NOMO-1 treated with dmso at 0.1 percent for 144 hours (cell line): Measurements from ENCODE around the gene GPR89B.
"Not testable (repeated sequence)": the region's sequence is repeated elsewhere in the genome, so short reads cannot be mapped to it uniquely, and the experiment has no call there.

Experiments
- DNase-seq: peaks from one replicate; lab custom pipeline; 2025; ENCODE audit not compliant: unreplicated experiment; lab: John Stamatoyannopoulos, UW

The GPR89B gene

DNA sequence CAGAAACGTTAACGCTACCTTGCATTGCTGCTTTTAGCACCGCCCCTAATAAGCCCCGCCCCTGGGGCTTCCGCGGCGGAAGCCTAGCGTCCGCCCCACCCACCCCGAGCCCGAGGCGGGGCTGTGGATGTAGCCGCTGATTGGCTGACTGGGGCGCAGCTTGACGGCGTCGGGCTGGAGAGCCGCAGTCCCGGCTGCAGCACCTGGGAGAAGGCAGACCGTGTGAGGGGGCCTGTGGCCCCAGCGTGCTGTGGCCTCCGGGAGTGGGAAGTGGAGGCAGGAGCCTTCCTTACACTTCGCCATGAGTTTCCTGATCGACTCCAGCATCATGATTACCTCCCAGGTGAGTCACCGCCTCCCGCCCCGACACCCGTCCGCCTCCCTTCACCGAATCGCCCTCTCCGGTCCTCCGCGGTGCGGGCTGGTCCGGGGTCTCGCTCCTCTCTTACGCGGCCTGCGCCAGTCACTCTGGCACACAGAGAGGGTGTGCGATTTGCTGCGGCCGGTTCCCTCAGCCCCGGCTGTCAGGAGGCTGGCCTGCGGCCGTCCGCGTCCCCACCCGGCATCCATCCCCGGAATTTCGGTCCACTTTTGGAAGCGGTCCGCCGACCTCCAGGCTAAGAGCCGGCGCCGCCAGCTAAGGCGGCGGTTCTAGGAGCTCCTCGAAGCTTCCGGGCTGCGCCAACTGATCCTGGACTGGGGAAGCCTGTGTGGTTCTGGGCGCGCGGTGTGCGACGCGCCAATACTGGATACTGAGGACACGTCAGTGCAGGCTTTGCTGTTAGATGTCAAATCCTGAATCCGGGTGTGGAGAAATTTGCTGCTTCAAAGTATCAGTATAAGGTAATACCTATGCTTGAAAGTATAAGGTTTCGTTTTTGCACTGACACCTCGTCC is at the start of gene GPR89B:
TSS of gene GPR89B (plus strand) at position 185 of the 897 bp plus-strand sequence. CDS start at position 302, 117 bp downstream.
- DNase-seq: peak; percentile 63

DNA sequence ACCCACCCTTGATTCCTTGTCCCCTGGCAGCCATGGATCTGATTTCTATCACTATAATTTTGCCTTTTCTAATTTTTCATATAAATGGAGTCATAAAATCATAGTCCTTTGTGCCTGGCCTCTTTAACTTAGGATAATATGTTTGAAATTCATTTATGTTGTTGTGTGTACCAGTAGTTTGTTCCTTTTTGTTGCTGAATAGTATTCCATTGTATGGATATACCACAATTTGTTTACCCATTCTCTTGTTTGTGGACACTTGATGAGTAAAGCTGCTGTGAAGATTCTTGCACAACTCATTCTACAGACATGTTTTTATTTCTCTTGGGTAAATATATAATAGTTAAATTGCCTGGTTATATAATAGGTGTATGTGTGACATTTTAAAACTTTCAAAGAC is 48.3 kb upstream of the GPR89B start:
- no peak for DNase-seq

DNA sequence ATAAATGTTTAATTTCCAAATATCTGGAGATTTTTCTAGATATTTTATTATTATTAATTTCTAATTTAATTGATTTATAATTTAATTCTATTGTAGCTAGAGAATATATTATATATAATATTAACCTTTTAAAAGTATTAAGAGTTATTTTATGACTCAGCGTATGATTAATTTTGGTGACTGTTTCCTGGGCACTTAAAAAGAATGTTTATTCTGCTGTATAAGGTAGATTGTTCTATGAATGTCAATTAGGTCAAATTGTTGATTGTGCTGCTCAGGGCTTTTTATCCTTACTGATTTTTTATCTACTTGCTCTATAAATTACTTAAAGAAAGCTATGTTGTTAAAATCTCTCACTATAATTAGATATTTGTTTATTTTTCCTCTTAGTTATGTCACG is 45.7 kb upstream of the GPR89B start:
- DNase-seq: no peak

DNA sequence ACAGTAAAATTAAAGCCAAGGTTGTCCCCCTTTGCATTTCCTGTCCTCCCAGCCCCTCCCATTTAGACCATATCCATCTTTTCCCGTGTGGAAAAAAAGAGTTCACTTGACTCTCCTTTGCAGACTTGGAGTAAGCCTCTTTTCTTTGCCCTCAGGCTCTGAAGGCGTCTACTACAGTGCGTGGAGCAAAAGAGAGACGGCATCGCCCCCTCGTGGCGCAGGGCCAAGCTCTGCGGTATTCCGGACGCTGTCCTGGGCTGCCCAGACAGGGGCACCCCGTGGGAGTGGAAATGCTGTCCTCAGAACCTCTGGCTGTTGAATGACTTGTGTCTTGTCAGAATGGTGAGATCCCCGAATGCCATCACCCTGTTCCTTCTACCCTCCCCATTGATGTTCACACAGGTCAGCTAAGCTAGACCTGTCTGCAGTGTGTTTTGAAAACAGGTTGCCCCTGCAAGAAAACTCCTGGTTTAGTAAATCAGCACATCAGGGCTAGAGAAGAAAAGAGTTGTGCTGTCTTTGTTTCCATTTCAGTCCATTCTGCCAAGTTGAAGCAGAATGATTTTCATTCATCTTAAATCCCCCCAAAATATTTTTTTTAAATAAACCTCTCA is 37.9 kb upstream of the GPR89B start:
- DNase-seq: peak; percentile 2

DNA sequence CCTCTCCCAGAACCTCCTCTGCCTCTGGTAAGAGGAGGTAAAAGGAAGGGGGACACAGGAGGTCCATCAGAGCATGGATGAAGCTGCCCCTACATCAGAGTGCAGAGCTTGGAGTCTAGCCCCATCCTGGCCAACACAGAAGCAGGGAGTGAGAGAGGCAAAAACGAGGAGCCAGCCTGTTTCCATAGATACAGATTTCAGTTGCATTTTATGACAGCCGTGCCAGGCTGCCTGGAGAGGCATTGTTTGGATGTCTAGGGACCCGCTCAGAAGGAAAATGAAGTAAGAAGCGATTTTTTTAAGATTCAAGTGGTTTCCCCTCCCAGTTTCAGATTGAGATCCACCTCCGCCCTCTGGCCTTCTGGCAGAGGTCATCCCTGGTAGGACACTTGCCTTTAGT is 37.1 kb upstream of the GPR89B start:
- no peak for DNase-seq

DNA sequence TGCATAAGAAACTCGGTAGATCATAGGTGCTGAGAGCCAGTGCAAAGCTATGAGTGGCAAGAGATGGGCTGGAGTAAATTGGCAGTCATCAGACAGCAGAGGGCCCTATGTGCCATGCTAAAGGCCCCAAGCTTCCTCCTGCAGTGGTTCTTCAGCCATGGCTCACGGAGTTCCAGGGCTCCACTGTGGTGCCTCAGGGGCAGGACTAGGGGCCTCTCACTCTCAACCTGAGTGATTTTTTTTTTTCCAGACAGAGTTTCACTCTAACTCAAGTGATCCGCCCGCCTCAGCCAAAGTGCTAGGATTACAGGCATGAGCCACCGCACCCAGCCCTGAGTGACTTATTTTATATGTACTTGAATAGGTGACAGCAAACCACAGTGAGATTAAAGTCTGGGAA is 36.0 kb upstream of the GPR89B start:
- DNase-seq: no peak

DNA sequence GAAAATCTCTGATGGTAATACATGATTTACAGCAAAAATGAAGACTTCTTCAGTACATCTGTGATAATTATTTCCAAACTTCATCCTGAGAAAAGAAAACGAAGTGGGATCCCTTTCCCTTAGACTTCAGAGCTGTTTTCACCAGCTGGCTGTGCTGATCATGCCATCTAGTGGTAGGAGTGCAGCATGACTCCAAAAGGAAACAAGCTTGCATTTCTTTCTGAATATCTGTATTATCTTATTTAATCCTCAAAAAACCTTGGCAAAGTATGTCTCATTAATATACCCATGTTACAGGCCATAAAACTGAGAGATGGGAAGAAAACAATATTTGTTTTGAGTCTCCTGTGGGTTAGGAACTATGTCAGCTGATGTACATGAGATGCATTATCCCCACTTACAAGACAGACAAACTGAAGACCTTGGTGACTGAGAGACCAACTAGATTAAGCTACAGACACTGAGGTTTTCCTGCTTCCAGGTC is 35.4 kb upstream of the GPR89B start:
- no peak for DNase-seq

DNA sequence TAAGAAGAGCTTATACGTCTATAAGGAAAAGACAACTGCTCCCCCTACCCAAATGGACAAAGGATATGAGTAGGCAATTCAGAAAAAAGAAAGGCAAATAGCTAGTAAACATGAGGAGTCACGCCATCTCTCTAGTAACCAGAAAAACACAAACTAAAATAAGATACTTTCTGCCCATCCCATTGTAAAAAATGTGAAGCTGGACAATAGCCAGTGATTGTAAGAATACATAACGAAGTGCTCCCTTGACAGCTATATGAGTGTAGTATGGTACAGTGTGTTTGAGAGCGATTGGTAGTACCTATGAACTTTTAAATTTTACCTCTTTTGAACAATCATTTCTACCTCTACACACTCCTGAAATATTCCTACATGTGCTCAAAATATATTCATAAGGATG is 33.1 kb upstream of the GPR89B start:
- no peak for DNase-seq

DNA sequence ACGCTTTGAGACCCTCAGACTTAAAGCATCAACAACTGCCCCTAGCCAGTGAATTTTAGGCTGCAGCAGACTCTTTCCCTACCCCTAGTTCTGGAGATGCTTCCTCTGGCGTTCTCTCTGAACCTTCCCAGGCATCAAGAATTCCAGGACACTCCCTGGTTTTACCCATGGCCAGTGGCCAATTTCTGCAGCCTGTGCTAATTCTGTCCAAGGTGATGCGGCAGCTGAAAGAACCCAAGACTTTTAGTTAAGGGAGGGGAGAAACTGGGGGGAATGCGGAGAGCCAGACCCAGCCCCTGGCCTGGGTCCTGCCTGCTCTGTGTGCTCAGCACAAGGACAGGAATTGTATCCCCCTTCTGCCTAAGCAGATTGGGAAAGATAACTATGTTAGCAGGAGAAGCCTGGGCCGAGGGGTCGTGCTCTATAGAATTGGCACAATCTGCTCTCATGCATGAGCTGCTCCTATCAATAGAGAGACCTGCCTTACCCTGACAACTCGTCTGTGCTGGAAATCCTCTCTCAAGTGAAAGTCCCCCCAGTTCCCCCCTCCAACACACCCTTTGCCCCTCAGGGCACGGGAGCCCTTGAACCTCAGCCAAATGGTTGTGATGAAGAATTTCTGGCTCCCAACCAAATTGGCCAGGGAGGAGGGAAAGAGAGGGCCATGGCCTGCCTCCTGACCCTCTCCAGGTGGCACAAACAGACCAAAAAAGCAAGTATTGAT is 31.0 kb upstream of the GPR89B start:
- DNase-seq: no peak

DNA sequence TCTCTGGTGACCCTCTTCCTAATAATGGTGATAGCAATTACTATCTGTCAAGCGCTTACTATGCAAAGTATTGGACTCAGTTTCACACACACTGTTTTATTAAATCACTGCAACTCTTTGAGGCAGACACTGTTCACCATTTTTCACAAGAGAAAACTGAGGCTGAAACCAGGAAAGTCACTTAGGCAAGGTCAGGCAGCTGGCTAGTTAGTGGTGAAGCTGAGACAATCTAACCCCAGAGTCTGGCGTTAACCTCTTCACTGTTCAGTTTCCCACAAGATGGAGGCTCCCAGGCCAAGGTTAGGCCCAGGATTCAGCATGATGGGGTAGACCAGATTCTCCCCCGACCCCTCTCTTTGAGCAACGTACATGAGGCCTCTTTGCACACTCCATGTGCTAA is 30.4 kb upstream of the GPR89B start:
- no peak for DNase-seq

DNA sequence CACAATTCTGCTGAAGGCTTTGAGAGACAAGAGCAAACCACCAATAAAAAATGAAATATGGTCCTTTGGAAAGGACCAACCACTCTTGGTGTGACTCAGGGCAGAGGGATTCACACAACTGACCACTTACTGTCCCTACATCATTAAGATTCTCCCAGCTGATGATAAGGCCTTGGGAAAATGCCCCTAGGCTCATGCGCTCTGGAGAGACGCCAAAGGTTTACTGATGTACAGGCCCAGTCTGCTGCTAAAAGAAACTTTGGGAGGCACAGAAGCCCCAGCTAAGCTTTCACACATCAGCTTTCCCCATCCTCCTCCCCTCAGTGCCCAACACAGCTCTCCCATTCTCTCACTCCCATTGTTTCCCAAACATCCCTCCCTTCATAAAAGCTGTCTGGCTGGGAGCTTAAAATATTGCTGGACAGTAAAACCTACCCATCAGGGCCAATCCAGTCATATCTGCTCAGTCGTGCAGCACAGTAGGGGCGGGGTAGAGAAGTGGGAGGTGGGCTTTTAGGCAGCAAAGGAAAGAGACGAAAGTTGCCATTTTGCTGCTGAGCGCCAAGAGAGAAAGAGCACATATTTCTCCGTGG is 25.9 kb upstream of the GPR89B start, which contains the start of gene GJA8:
TSS of gene GJA8 (plus strand) at position 543 of the 593 bp plus-strand sequence. CDS start 5,161 bp downstream, outside the sequence.
- DNase-seq: no peak

DNA sequence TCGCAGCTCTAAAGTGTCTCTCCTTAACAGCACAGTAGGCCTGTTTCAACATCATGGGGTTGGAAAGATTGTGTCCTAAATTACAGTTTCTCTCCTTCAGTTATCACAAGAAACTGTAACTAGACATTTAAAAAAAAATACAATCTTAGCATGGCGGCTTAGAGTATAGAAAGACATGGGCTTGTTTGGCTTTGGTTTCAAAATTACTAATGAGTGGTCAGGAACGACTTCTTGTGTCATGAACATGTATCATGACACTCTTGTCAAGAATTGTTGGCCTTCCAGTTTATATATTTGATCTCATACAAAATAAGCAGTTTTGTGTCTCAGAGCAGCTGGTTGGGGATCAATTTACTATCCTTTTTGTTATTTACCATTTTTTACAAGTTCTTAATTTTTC is 23.5 kb upstream of the GPR89B start:
- no peak for DNase-seq

DNA sequence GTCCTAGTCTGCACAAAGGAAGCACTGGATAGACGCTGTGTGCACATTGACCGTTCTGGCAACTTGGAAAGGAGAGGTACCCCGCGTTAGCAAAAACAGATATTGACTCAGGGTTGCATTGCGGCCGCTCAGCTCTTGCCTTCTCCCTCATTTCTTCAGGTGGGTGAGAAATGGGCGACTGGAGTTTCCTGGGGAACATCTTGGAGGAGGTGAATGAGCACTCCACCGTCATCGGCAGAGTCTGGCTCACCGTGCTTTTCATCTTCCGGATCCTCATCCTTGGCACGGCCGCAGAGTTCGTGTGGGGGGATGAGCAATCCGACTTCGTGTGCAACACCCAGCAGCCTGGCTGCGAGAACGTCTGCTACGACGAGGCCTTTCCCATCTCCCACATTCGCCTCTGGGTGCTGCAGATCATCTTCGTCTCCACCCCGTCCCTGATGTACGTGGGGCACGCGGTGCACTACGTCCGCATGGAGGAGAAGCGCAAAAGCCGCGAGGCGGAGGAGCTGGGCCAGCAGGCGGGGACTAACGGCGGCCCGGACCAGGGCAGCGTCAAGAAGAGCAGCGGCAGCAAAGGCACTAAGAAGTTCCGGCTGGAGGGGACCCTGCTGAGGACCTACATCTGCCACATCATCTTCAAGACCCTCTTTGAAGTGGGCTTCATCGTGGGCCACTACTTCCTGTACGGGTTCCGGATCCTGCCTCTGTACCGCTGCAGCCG is 20.3 kb upstream of the GPR89B start:
- no peak for DNase-seq

DNA sequence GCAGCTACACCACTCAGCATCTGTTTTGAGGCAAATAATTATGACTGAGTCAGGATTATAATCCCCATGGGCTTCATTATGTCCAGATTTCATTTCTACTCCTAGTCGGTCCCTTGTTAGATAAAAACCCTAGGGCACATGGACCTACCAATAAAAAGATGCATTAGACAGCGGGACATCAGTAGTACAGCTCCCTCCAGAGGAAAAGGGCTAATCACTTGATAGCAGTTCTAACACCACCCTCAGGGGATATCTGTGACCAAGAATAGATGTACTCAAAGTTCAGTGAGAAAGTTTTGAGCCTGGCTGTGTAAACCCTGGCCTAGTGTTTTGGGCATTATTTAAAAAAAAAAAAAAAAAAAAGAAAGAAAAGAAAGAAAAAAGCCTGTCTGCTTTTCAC is 15.7 kb upstream of the GPR89B start:
- DNase-seq: no peak

DNA sequence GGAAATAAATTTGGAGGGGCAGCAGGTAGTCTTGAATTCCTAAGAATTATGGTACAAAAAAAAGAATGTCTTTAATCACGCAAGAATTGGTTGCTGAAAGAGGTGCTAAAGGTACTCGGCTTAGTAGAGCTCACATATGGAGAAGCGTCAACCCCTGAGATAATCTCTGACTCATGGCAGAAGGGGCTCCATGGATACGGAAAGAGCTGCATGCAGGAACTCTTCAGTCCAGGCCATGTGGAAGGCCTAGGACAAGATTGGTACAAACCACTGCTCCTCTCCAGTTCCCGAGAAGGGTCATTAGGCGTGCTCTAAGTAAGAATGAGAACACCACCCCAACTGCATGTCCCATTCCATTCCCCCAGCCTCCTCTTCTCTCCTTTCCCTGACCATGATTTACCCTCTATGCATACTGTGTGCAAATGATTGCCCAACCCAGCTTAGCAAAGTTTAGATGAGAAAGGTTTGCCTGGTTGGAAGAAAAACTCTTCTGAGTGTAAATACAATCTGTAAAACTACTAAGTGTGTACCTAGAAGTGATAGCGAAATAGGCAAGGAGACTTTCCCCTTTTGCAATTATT is 14.8 kb upstream of the GPR89B start:
- no peak for DNase-seq

DNA sequence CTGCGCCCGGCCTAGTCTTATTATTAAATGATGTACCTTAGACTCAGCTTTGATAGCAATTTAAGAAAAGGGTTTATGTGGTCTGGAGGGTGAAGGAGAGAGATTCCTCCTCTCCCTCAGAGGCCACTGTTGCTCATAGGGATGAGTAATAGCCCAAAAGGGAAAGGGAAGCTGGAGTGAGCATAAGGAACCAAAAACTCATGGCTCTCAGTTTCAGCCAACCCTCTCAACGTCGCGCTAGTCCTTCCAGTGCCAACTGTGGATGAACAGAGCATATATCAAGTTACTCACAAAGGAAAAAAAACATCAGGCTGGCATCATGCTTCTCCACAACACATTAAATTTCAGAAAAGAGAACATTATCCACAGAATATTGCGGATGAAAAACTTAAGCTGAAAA is 8.3 kb upstream of the GPR89B start:
- DNase-seq: no peak

DNA sequence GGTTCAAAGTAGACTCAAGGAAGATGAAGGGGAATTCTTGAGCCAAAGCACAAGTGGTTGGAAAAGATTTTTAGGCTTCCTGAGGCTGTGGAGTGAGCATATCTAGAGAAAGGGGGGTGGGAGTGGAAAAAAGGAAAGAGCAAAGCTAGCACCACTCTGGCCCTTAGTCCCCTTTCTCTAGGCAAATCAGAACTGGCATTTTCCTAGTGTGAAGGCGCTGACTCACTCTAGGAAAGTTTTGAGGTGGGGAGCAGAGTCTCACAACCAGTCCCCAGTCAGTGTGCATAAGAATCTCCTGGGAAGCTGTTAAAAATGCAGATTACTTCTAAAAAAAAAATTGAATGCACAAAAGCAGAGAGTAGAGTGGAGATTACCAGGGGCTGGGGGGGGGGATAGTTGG is 3.4 kb upstream of the GPR89B start:
- no peak for DNase-seq

DNA sequence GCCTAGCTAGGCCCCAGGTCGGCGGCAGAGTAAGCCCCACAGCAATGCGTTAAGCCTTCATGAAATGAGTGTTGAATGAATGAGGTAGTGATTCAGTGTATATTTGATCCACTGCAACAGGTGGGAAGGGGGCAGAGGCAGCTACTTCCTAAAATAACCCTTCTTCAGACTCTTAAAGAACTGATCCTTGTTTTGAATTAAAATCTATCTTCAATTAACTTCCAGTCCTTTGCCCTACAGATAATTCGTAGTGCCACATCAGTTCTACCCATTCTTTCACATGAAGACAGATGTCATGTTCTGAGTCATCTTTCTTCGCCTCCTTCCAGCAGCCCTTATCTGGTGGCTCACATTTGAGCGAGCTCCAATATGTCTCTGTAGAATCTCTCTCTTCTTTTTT is 1.0 kb upstream of the GPR89B start:
- not testable (repeated sequence) for DNase-seq

DNA sequence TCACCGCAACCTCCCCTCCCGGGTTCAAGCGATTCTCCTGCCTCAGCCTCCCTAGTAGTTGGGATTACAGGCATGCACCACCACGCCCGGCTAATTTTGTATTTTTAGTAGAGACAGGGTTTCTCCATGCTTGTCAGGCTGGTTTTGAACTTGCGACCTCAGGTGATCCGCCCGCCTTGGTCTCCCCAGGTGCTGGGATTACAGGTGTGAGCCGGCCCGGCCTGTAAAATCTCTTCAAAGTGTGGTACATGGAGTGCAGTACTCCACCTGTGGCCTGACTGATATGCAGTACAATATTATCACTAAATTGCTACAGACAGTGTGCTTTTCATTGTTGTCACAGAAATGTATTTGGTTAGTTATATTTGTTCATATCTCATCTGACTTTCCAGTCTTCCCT is 531 bp upstream of the GPR89B start:
- DNase-seq: not testable (repeated sequence)

DNA sequence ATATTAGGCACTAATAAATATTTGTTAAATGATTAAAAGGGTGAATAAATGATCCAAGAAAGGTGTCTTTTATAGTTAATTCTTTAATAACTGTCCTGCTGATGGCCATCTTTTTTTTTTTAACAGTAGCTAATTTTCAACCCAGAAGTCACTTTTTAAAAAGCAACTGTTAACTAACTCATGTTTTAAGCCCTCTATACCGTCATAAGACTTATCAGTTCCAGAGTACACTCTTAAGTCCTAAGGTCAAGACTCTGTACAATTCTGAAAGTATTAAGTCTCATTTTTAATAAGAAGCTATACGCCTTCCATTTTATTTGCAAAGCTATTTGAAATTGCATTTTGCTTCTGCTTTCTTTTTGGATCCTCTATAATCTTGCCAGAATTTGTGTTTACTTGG is 2.9 kb downstream of the GPR89B start:
- not testable (repeated sequence) for DNase-seq
